ENCODE measurements around the gene SCN9A.

GRCh38 chr2:166365803-166366420 is 9.8 kb downstream of the SCN9A start:
- TF ChIP-seq CTCF (conservative IDR thresholded peaks at IDR 0.05 in 1 of 2, IDR thresholded peaks at IDR 0.05 in 1 of 2; ENCODE audit: low read depth in 1 of 2, low read length in 2 of 2) (no peak), EZH2 (IDR thresholded peaks at IDR 0.05; ENCODE audit: low read length, missing control alignments) (no peak)

All from fibroblast of lung (primary cell).